SIG-M5 treated with dmso at 0.1 percent for 504 hours (cell line): ENCODE results near the gene MRPS31.
"Not testable (repeated sequence)": the region's sequence is repeated elsewhere in the genome, so short reads cannot be mapped to it uniquely, and the experiment has no call there.

ENCODE experiments used
- DNase-seq: peaks from one replicate; lab custom pipeline; 2025; ENCODE audit not compliant: unreplicated experiment; lab: John Stamatoyannopoulos, UW

MRPS31 gene

GRCh38 chr13:40789275-40790153 is 18.5 kb upstream of the MRPS31 start, which contains the start of gene SLC25A15:
SLC25A15 (plus strand) TSS chr13:40789611; CDS start chr13:40793227, 3,616 bp downstream.
- peak; percentile 74 for DNase-seq

- not testable (repeated sequence) for DNase-seq
Measured at GRCh38 chr13:40788540-40789274, 17.7 kb upstream of the MRPS31 start.

GRCh38 chr13:40787062-40787461 is 16.1 kb upstream of the MRPS31 start:
- DNase-seq = peak; percentile 46

GRCh38 chr13:40786568-40786996 is 15.6 kb upstream of the MRPS31 start:
- DNase-seq = peak; percentile 26

- no peak for DNase-seq
Measured at GRCh38 chr13:40784540-40784939, 13.6 kb upstream of the MRPS31 start.

- DNase-seq = not testable (repeated sequence)
Measured at GRCh38 chr13:40782971-40783370, 12.0 kb upstream of the MRPS31 start.

GRCh38 chr13:40781717-40782116 is 10.7 kb upstream of the MRPS31 start:
- peak; percentile 85 for DNase-seq

GRCh38 chr13:40780822-40781401 is 9.9 kb upstream of the MRPS31 start:
- DNase-seq = peak; percentile 59

GRCh38 chr13:40779796-40780285 is 8.9 kb upstream of the MRPS31 start:
- DNase-seq = no peak

- DNase-seq = no peak
Measured at GRCh38 chr13:40779049-40779448, 8.1 kb upstream of the MRPS31 start.

GRCh38 chr13:40777809-40778175 is 6.8 kb upstream of the MRPS31 start:
- no peak for DNase-seq

- DNase-seq = peak; percentile 81
Measured at GRCh38 chr13:40777166-40777808, 6.3 kb upstream of the MRPS31 start.

GRCh38 chr13:40776681-40777165 is 5.7 kb upstream of the MRPS31 start:
- DNase-seq = peak; percentile 94

GRCh38 chr13:40776232-40776631 is 5.2 kb upstream of the MRPS31 start:
- DNase-seq = no peak

GRCh38 chr13:40774672-40775071 is 3.7 kb upstream of the MRPS31 start:
- DNase-seq = no peak

GRCh38 chr13:40772765-40773473 is 1.9 kb upstream of the MRPS31 start:
- no peak for DNase-seq

GRCh38 chr13:40770609-40770933 is 419 bp downstream of the MRPS31 start:
- DNase-seq = no peak

GRCh38 chr13:40769970-40770369 is 1.0 kb downstream of the MRPS31 start:
- DNase-seq = no peak

- DNase-seq = no peak
Measured at GRCh38 chr13:40765602-40766001, 5.4 kb downstream of the MRPS31 start.
